Amygdala (tissue), 56 donors: ENCODE measurements around the gene C1GALT1.
"Not testable (repeated sequence)": the region's sequence is repeated elsewhere in the genome, so short reads cannot be mapped to it uniquely, and the experiment has no call there.

Experiments
- DNase-seq, 56 donors: peaks; one replicate each; lab custom pipeline; 2025; lab: John Stamatoyannopoulos, UW

The C1GALT1 gene

DNA sequence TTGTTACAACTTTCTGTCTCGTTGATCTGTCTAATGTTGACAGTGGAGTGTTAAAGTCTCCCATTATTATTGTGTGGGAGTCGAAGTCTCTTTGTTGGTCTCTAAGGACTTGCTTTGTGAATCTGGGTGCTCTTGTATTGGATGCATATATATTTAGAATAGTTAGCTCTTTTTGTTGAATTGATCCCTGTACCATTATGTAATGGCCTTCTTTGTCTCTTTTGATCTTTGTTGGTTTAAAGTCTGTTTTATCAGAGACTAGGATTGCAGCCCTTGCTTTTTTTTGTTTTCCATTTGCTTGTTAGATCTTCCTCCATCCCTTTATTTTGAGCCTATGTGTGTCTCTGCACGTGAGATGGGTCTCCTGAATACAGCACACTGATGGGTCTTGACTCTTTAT, 17.2 kb downstream of the C1GALT1 start:
- DNase-seq, result not testable (repeated sequence)

- DNase-seq, result not testable (repeated sequence)
Measured at GRCh38 chr7:7200255-7200654, 17.9 kb downstream of the C1GALT1 start.

DNA sequence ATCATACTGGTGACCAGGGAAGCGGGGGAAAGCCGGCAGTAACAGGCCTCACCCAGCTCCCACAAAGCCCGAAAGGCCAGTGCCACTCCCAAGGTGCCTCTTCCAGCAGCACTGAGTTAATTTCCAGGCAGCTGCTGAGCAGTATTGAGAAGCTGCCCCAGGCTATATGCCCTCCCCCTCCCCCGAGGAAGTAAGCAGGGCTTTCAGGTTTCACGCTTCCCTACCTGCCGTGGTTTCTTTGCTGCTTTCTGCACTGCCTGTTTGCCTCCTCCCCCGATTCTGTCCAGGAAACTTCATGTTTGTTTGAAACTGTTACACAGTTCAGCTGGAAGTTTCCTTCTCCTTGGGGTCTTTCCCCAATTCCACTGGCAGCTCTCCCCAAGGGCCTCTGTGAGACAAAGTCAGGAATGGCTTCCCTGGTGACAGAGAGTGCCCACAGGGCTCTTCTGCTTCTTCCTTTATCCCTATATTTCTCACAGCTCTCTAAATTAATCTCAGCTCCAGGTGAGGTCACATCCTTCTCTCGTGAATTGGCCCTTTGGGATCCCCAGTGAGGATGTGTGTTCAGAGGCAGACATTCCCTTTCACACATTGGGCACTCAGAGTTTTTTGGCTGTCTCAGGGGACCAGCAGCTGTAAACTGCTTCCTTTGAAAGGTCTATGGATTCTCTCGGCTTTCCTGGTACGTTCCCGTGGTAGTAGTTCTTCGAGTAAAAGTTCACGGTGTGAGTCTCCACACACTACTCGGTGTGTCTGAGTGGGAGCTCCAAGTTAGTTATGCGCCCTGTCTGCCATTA, 19.4 kb downstream of the C1GALT1 start:
- no peak for DNase-seq

GRCh38 chr7:7202375-7202720, 20.0 kb downstream of the C1GALT1 start:
- no peak for DNase-seq

GRCh38 chr7:7203813-7204575, 21.6 kb downstream of the C1GALT1 start:
- DNase-seq, result no peak

DNA sequence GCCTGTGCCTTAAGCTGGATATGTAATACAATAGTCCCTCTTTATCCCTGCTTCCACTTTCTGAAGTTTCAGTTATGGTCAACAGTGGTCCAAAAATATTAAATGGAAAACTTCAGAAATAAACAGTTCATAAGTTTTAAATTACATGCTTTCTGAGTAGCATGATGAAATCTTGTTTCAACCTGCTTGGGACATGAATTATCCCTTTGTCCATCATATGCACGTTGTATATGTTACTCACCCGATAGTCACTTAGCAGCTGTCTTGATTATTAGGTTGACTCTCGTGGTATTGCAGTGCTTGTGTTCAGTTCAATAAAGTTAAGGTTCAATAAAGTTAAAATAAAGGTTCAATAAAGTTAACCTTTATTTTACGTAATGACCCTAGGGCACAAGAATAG, 25.5 kb downstream of the C1GALT1 start:
- DNase-seq, result no peak

DNA sequence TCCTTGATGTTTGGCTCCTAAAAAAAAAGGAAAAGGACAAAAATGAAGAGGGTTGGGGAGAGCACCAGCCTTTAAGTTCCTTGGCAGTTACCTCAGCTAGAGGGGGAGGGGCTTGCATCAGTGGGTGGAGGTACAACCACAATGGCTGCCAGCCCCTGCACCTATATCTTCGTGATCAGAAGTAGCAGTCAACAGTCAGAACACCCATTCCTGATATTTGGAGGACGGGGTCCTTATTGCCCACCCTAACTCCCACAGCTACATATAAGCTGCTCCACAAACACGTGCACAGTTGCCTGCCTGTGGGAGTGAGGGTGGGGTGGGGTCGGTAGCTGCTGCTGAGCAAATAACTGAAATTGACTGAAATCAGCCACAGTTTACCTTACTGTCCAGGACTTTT, 26.2 kb downstream of the C1GALT1 start:
- no peak for DNase-seq

DNA sequence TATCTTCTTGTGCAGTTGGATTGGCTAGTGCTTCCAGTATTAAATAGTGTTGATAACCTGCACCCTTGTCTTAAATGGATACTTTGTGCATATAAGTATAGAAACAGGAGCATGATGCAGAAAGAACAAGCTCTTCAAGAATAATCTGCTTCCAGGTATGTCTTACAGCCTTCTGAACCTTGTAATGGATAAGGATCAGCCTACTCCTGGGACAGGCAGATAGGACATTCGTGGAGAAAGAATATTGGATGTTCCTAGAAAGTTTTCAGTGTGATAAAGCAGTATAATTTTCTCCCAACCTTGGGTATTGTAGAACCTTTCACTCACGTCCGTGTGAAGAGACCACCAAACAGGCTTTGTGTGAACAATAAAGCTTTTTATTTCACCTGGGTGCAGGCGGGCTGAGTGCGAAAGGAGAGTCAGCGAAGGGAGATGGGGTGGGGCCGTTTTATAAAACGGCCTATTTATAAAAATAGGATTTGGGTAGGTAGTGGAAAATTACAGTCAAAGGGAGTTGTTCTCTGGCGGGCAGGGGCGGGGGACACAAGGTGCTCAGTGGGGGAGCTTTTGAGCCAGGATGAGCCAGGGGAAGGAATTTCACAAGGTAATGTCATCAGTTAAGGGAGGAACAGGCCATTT, 27.2 kb downstream of the C1GALT1 start:
- no peak for DNase-seq

- DNase-seq, result no peak
Measured at GRCh38 chr7:7210475-7211237, 28.3 kb downstream of the C1GALT1 start.

- DNase-seq, result no peak
Measured at GRCh38 chr7:7212612-7213011, 30.3 kb downstream of the C1GALT1 start.

DNA sequence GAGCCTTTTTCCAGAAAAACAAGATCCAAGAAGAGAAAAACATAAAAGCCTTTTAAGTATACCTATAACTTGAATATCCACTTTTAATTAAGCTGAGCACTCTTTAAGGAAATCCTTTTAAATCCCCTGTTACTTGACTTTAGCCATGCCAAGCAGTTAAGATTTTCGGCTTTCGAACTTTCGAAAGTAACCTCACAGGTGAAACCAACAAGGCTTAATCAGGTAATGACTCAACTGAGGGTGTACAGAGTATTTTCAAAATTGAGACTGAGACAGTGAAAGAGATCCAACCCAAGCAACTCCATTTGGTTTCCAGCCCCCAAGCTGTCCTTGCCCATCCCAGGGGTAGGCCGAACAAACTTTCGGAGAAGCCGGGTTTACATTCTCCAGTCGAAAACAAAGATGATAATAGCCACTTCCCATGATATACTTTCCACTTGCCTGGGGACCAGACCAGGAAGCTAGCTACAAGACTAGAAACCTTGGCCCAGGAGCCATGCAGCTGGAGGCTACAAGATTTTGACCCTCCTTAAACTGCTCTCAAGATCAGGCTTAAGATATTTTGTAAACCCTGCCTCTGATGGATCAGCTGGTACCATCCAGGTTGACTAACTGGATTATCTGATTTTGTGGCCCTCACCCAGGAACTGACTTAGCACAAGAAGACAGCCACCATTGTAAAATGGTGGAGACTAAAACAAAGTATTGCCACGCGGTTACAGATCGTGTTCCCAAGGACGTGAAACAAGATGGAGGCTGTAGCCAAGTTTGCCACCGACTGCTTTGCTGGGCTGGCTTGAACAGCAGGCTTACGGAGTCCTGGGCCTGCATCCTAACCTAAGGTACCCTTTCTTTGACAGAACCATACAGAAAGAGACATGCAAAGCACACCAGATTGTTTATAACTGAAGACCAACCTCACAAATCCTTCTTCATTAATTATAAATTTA, 32.3 kb downstream of the C1GALT1 start:
- no peak for DNase-seq

GRCh38 chr7:7216279-7216678, 33.9 kb downstream of the C1GALT1 start:
- no peak for DNase-seq

- DNase-seq, result no peak
Measured at GRCh38 chr7:7219216-7219615, 36.9 kb downstream of the C1GALT1 start.

GRCh38 chr7:7220821-7221220, 38.5 kb downstream of the C1GALT1 start:
- no peak for DNase-seq

DNA sequence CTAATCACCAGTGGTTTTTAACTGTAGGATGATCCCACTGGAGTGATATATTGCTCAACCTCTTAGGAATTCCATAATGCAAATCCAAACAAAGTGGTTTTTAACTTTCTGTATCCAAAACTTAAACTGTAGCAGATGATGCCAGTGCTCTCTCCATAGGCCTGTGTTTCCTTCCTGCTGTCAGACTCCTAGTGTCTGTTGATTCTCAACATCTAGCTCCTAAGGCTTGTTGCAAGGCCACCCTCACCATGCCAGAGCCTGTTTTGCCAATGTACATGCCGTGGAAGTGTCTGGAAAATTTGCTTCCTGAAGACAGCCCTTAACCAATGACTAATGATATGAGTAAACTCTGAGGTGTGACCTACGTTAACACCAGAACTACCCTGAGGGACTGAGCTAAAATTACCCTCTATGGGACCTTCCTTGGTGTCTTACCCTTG, 39.3 kb downstream of the C1GALT1 start:
- DNase-seq, result no peak

- DNase-seq, result no peak
Measured at GRCh38 chr7:7223250-7223649, 40.9 kb downstream of the C1GALT1 start.

- DNase-seq, result no peak
Measured at GRCh38 chr7:7226407-7226806, 44.1 kb downstream of the C1GALT1 start.

DNA sequence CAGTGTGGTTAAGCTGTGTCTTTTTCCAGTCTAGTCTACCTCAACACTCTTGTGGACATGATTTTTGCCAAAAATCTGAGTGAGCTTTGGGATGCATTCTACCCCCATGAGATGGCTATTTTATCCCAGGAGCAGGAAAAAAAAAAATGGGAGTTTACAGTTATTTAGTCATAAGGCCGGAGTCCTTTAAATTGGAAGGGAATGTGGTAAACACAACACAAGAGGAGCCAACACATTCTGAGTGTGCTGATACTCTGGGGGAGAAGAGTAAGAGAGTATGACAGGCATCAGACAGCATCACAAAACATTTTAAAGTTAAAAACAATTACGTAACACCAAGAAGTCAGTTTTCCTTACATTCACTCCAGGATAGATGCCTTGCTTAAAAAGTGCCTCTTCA, 46.1 kb downstream of the C1GALT1 start:
- DNase-seq, result no peak

GRCh38 chr7:7228967-7229366, 46.6 kb downstream of the C1GALT1 start:
- DNase-seq, result peak in 33 of 56 donors; percentile 1 to 69 (median 22)

DNA sequence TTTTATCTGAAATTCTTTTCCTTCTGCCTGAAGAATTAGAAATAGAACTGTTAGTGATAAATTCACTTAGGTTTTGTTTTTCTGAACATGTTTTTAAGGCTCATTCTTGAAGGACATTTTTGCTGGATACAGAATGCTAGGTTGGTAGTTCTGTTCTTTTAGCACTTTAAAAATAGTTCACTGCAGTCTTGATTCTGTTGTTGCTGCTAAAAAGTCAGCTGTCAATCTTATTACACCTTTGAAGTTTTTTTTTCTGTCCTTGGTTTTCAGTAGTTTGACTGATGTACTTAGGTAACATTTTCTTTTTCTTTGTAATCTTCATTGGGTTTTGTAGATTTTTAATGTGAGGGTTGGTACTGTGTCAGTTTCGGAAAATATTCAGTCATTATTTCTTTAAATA, 48.7 kb downstream of the C1GALT1 start:
- DNase-seq, result no peak
